ENCODE data around the gene UBA1.

GRCh38 chrX:47151435-47151834, 42.2 kb upstream of the UBA1 start:
- TF ChIP-seq POLR2AphosphoS5 (IDR thresholded peaks at IDR 0.05; ENCODE audit: borderline replicate concordance, low read depth, low read length) = no peak
- TF ChIP-seq EZH2 (IDR thresholded peaks at IDR 0.05) = no peak

All from SK-N-MC (cell line).